SK-N-SH treated with all-trans-retinoic acid at 6 μM for 48 hours (cell line): ENCODE measurements around the gene TWSG1.
A peak's percentile ranks its signal among the peaks of the same experiment; 100 is the strongest.

Source experiments
- ATAC-seq: fragments of 200-7000 bp; cut with Tn5 transposase; 3 replicates; pipeline ENCODE4 v1.9.1; 2020; ENCODE audit warnings: mild to moderate bottlenecking, moderate library complexity
- ARNTL ChIP-seq: fragments of 450-650 bp; formaldehyde crosslinking; IDR thresholded peaks from 2 replicates; pipeline ENCODE4 v1.5.0; 2020; ENCODE audit warnings: low read depth, mild to moderate bottlenecking, moderate library complexity, borderline replicate concordance
- BACH2 ChIP-seq: fragments of 250-450 bp; sonication (Bioruptor Pico); IDR thresholded peaks from 2 replicates; pipeline ENCODE4 v1.9.0; 2021; ENCODE audit warnings: mild to moderate bottlenecking, borderline replicate concordance
- CREB5 ChIP-seq: fragments of 250-450 bp; sonication (Bioruptor Pico); IDR thresholded peaks from 2 replicates; pipeline ENCODE4 v1.5.1; 2020; ENCODE audit warnings: low read depth, mild to moderate bottlenecking, moderate library complexity
- CSDC2 ChIP-seq: fragments of 250-450 bp; sonication (Bioruptor Pico); IDR thresholded peaks from 2 replicates; pipeline ENCODE4 v1.5.0; 2020; ENCODE audit warnings: mild to moderate bottlenecking, moderate library complexity
- CSRNP3 ChIP-seq: fragments of 250-450 bp; sonication (Bioruptor Pico); IDR thresholded peaks from 2 replicates; pipeline ENCODE4 v1.5.1; 2021; ENCODE audit warnings: mild to moderate bottlenecking, moderate library complexity
- ESRRG ChIP-seq: fragments of 250-450 bp; sonication (Bioruptor Pico); IDR thresholded peaks from 2 replicates; pipeline ENCODE4 v1.6.1; 2021; ENCODE audit warnings: mild to moderate bottlenecking
- GLIS3 ChIP-seq: fragments of 250-450 bp; sonication (Bioruptor Pico); IDR thresholded peaks from 2 replicates; pipeline ENCODE4 v1.5.0; 2020; ENCODE audit warnings: mild to moderate bottlenecking, moderate library complexity
- ISL1 ChIP-seq: fragments of 250-450 bp; sonication (Bioruptor Pico); IDR thresholded peaks from 2 replicates; pipeline ENCODE4 v2.1.2; 2022; ENCODE audit warnings: mild to moderate bottlenecking, moderate library complexity
- OSR1 ChIP-seq: fragments of 250-450 bp; sonication (Bioruptor Pico); IDR thresholded peaks from 2 replicates; pipeline ENCODE4 v1.8.0; 2022; ENCODE audit warnings: moderate library complexity, mild to moderate bottlenecking, inconsistent platforms
- PATZ1 ChIP-seq: fragments of 250-450 bp; sonication (Bioruptor Pico); IDR thresholded peaks from 2 replicates; pipeline ENCODE4 v1.8.0; 2020; ENCODE audit warnings: mild to moderate bottlenecking, moderate library complexity, borderline replicate concordance
- POU6F1 ChIP-seq: fragments of 250-450 bp; sonication (Bioruptor Pico); IDR thresholded peaks from 2 replicates; pipeline ENCODE4 v1.8.0; 2021; ENCODE audit warnings: low read depth, mild to moderate bottlenecking, moderate library complexity, borderline replicate concordance
- PPARA ChIP-seq: fragments of 250-450 bp; sonication (Bioruptor Pico); IDR thresholded peaks from 2 replicates; pipeline ENCODE4 v1.5.0; 2020; ENCODE audit warnings: mild to moderate bottlenecking, borderline replicate concordance
- RARB ChIP-seq: fragments of 250-450 bp; sonication (Bioruptor Pico); IDR thresholded peaks from 2 replicates; pipeline ENCODE4 v1.8.0; 2021; ENCODE audit warnings: mild to moderate bottlenecking, moderate library complexity
- SNAI2 ChIP-seq: fragments of 250-450 bp; sonication (Bioruptor Pico); IDR thresholded peaks from 2 replicates; pipeline ENCODE4 v1.5.0; 2020; ENCODE audit warnings: mild to moderate bottlenecking, moderate library complexity
- TCF4 ChIP-seq: fragments of 250-450 bp; sonication (Bioruptor Pico); IDR thresholded peaks from 2 replicates; pipeline ENCODE4 v1.8.0; 2021; ENCODE audit warnings: mild to moderate bottlenecking, moderate library complexity, borderline replicate concordance
- TOX ChIP-seq: fragments of 250-450 bp; sonication (Bioruptor Pico); IDR thresholded peaks from 2 replicates; pipeline ENCODE4 v1.8.0; 2021; ENCODE audit warnings: mild to moderate bottlenecking, moderate library complexity, borderline replicate concordance
- TSHZ2 ChIP-seq: fragments of 250-450 bp; sonication (Bioruptor Pico); IDR thresholded peaks from 2 replicates; pipeline ENCODE4 v1.5.0; 2020; ENCODE audit warnings: mild to moderate bottlenecking, moderate library complexity
- ZC3H10 ChIP-seq: fragments of 250-450 bp; sonication (Bioruptor Pico); IDR thresholded peaks from 2 replicates; pipeline ENCODE4 v1.5.1; 2021; ENCODE audit warnings: mild to moderate bottlenecking, moderate library complexity
- ZFP3 ChIP-seq: fragments of 250-450 bp; sonication (Bioruptor Pico); IDR thresholded peaks from 2 replicates; pipeline ENCODE4 v1.5.0; 2020; ENCODE audit warnings: mild to moderate bottlenecking, moderate library complexity
- ZFP30 ChIP-seq: fragments of 450-650 bp; formaldehyde crosslinking; IDR thresholded peaks from 2 replicates; pipeline ENCODE4 v1.5.0; 2022; ENCODE audit warnings: mild to moderate bottlenecking, moderate library complexity
- ZNF70 ChIP-seq: fragments of 450-650 bp; formaldehyde crosslinking; IDR thresholded peaks from 2 replicates; pipeline ENCODE4 v1.5.0; 2020; ENCODE audit warnings: mild to moderate bottlenecking, moderate library complexity
- ZNF8 ChIP-seq: fragments of 450-650 bp; formaldehyde crosslinking; IDR thresholded peaks from 2 replicates; pipeline ENCODE4 v1.5.0; 2020; ENCODE audit warnings: mild to moderate bottlenecking, moderate library complexity

TWSG1 gene

GRCh38 chr18:9437021-9437437 lies 102.5 kb downstream of the TWSG1 start:
- peak; percentile 61 for ATAC-seq
- no peak for TF ChIP-seq ZFP3 (CRISPR knock-in tag)
- peak; percentile 53 for TF ChIP-seq ISL1 (CRISPR knock-in tag)
- no peak for TF ChIP-seq OSR1 (CRISPR knock-in tag)

- no peak for TF ChIP-seq CSRNP3 (CRISPR knock-in tag)
- no peak for TF ChIP-seq SNAI2 (CRISPR knock-in tag)
- no peak for TF ChIP-seq RARB (CRISPR knock-in tag)
- no peak for TF ChIP-seq TOX (CRISPR knock-in tag)
- TF ChIP-seq ARNTL (CRISPR knock-in tag): no peak
- TF ChIP-seq CREB5: no peak
- no peak for TF ChIP-seq PATZ1 (CRISPR knock-in tag)
- TF ChIP-seq BACH2: no peak
- no peak for TF ChIP-seq ZFP30
- TF ChIP-seq ZC3H10 (CRISPR knock-in tag): no peak
- no peak for TF ChIP-seq POU6F1 (CRISPR knock-in tag)
- no peak for TF ChIP-seq GLIS3 (CRISPR knock-in tag)
- no peak for TF ChIP-seq ZNF8
- no peak for TF ChIP-seq OSR1 (CRISPR knock-in tag)
- TF ChIP-seq ISL1 (CRISPR knock-in tag): no peak
- no peak for TF ChIP-seq ZNF70 (CRISPR knock-in tag)
- no peak for TF ChIP-seq TSHZ2 (CRISPR knock-in tag)
- TF ChIP-seq CSDC2 (CRISPR knock-in tag): no peak
- TF ChIP-seq ESRRG (CRISPR knock-in tag): no peak
- no peak for ATAC-seq
Observed at GRCh38 chr18:9437672-9438071, 103.1 kb downstream of the TWSG1 start.

GRCh38 chr18:9441061-9441460 lies 106.5 kb downstream of the TWSG1 start:
- TF ChIP-seq TOX (CRISPR knock-in tag) (no peak), ZFP30 (no peak)
- ATAC-seq: no peak

GRCh38 chr18:9444549-9444948 lies 110.0 kb downstream of the TWSG1 start:
- no peak for TF ChIP-seq BACH2
- TF ChIP-seq CREB5: no peak
- TF ChIP-seq GLIS3 (CRISPR knock-in tag): no peak
- no peak for TF ChIP-seq OSR1 (CRISPR knock-in tag)
- no peak for TF ChIP-seq PPARA
- TF ChIP-seq TOX (CRISPR knock-in tag): no peak
- no peak for TF ChIP-seq ZFP30
- TF ChIP-seq ZFP3 (CRISPR knock-in tag): no peak
- TF ChIP-seq RARB (CRISPR knock-in tag): no peak
- TF ChIP-seq ZNF70 (CRISPR knock-in tag): no peak
- no peak for TF ChIP-seq TCF4 (CRISPR knock-in tag)
- TF ChIP-seq ESRRG (CRISPR knock-in tag): no peak
- TF ChIP-seq TSHZ2 (CRISPR knock-in tag): no peak
- ATAC-seq: no peak
